GM21723 (cell line): ENCODE measurements around the gene EAF1.
"Not testable (repeated sequence)": the region's sequence is repeated elsewhere in the genome, so short reads cannot be mapped to it uniquely, and the experiment has no call there.

Experiments
- ATAC-seq: cut with Tn5 transposase; IDR thresholded peaks from one replicate; pipeline ENCODE4 v1.9.1; 2021; ENCODE audit warnings: mild to moderate bottlenecking, moderate library complexity; ENCODE audit not compliant: unreplicated experiment

The EAF1 gene

GRCh38 chr3:15405448-15406050 lies 21.8 kb upstream of the EAF1 start:
- peak; percentile 61 for ATAC-seq

GRCh38 chr3:15409239-15409638 lies 18.2 kb upstream of the EAF1 start:
- no peak for ATAC-seq

GRCh38 chr3:15409774-15410173 lies 17.6 kb upstream of the EAF1 start:
- no peak for ATAC-seq

- ATAC-seq, result not testable (repeated sequence)
Measured at GRCh38 chr3:15410966-15411365, 16.4 kb upstream of the EAF1 start.

GRCh38 chr3:15420871-15421270 lies 6.5 kb upstream of the EAF1 start:
- ATAC-seq, result no peak

GRCh38 chr3:15426579-15427118 lies 749 bp upstream of the EAF1 start:
- no peak for ATAC-seq

- no peak for ATAC-seq
Measured at GRCh38 chr3:15427981-15428380, 583 bp downstream of the EAF1 start.

GRCh38 chr3:15428539-15428938 lies 1.1 kb downstream of the EAF1 start:
- ATAC-seq, result no peak

GRCh38 chr3:15429080-15429479 lies 1.7 kb downstream of the EAF1 start:
- no peak for ATAC-seq

GRCh38 chr3:15430624-15431023 lies 3.2 kb downstream of the EAF1 start:
- no peak for ATAC-seq

GRCh38 chr3:15431256-15431837 lies 3.9 kb downstream of the EAF1 start:
- ATAC-seq, result no peak

- no peak for ATAC-seq
Measured at GRCh38 chr3:15433531-15433930, 6.1 kb downstream of the EAF1 start.

- ATAC-seq, result no peak
Measured at GRCh38 chr3:15434756-15435155, 7.4 kb downstream of the EAF1 start.

GRCh38 chr3:15436246-15436645 lies 8.8 kb downstream of the EAF1 start:
- ATAC-seq, result no peak

GRCh38 chr3:15438983-15439382 lies 11.6 kb downstream of the EAF1 start:
- no peak for ATAC-seq

- ATAC-seq, result no peak
Measured at GRCh38 chr3:15439476-15439875, 12.1 kb downstream of the EAF1 start.

- no peak for ATAC-seq
Measured at GRCh38 chr3:15440891-15441290, 13.5 kb downstream of the EAF1 start.

- no peak for ATAC-seq
Measured at GRCh38 chr3:15443826-15444524, 16.6 kb downstream of the EAF1 start.

- no peak for ATAC-seq
Measured at GRCh38 chr3:15449489-15450224, 22.3 kb downstream of the EAF1 start.

- no peak for ATAC-seq
Measured at GRCh38 chr3:15450438-15451215, 23.2 kb downstream of the EAF1 start.
